Measurements from ENCODE around the gene KCTD16. TPM values are rescaled to one million over a fixed set of nuclear protein-coding genes. Genes with fewer than 3 reads are reported as not detected.

The KCTD16 gene
- total and polyA plus RNA-seq, 11 donors: 0.02 to 0.32 (median 0.12) TPM; not detected in 3

DNA sequence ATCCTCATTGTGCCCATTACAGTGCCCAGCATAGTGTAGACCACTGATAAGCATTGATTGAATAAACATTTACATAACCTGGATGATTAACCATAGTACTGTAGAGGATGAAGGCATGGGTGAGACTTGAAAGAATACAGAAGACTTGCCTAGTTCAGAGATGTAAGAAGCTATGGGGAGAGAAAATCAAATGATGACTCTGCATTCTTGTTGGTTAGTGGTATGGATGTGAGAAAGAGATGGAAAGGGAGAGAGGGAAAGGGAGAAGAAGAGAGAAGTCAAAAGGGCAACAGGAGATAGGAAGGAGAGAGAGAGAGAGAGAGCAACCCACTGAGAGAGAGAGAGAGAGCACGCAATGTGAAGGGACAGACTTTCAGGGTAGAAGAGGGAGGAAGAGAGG is 27.0 kb upstream of the KCTD16 start:
- DNase-seq: no peak
- Histone ChIP-seq H3K27me3 (no peaks in the 10 kb centered on the region), H3K4me1 (peaks cover 0 to 34% (median 11%) of the 10 kb centered on the region in 12 donors), H3K36me3 (no peaks in the 10 kb centered on the region), H3K27ac (no peak overlapping the region), H3K4me3 (no peak overlapping the region), H3K9me3 (no peaks in the 10 kb centered on the region)
- TF ChIP-seq, protein P1, sequence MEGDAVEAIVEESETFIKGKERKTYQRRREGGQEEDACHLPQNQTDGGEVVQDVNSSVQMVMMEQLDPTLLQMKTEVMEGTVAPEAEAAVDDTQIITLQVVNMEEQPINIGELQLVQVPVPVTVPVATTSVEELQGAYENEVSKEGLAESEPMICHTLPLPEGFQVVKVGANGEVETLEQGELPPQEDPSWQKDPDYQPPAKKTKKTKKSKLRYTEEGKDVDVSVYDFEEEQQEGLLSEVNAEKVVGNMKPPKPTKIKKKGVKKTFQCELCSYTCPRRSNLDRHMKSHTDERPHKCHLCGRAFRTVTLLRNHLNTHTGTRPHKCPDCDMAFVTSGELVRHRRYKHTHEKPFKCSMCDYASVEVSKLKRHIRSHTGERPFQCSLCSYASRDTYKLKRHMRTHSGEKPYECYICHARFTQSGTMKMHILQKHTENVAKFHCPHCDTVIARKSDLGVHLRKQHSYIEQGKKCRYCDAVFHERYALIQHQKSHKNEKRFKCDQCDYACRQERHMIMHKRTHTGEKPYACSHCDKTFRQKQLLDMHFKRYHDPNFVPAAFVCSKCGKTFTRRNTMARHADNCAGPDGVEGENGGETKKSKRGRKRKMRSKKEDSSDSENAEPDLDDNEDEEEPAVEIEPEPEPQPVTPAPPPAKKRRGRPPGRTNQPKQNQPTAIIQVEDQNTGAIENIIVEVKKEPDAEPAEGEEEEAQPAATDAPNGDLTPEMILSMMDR (IDR thresholded peaks at IDR 0.05): no peak
- no peak for TF ChIP-seq POLR2A (IDR thresholded peaks at IDR 0.05)
- intact Hi-C loops (cut with DNase I): loop anchor here in 5 of 10 donors (5.0 to 10.0 kb wide), 7 partner anchors 309 to 1219 kb away; partner anchors contain the start of gene NR3C1 (in 2 of the 5)
- ATAC-seq: no peak
- 95 to 100% (median 97%) methylated on average over 1 of the region's 1 CpG for WGBS, 4 donors

DNA sequence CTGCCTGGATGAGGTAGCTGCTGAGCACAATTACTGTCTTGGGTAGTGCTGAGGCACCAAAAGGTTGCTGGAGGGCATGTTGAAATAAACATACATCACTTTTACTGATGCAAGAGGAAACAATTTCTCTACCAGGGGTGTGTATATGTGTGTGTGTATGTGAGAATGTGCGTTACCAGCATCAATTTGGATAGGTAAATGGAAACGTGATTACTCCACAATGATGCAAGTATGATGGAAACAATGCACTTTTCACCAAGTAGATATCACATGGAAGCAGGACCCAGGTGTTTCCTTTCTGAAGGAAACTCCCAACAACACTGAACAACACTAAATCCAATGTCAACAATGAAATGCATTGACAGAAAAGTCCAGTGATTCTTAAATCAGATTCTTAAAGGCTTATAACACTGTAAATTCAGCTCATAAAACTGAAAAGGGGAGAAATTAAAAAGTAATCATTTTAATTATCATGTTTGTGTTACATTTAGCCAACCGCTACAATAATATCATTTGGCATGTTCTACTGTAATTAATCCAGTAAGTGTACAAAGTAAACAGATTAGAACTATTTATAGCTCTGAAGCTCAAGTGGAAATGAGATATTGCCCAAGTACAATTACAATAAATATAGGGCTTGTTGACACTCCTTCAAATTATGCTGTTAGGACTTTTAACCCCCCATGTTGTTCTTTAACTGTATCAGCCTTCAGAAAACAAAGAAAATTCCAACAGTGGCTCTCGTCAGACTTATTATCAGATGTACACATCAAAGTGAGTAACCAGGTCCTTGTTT is 25.5 kb upstream of the KCTD16 start:
- Histone ChIP-seq H3K27me3 (no peaks in the 10 kb centered on the region), H3K27ac (peak overlapping the region in 8 of 12 donors; percentile 8 to 60 (median 50)), H3K4me3 (no peak overlapping the region), H3K4me1 (peaks cover 0 to 26% (median 11%) of the 10 kb centered on the region in 12 donors), H3K9me3 (no peaks in the 10 kb centered on the region), H3K36me3 (no peaks in the 10 kb centered on the region)
- ATAC-seq (peak in 3 of 4 donors; percentile 25 to 82 (median 58)), DNase-seq (no peak)
- TF ChIP-seq POLR2A (IDR thresholded peaks at IDR 0.05): no peak
- TF ChIP-seq, protein P1 (IDR thresholded peaks at IDR 0.05): no peak
- 32 to 35% (median 33%) methylated on average over 4 of the region's 4 CpGs for WGBS, 4 donors
- intact Hi-C loops (cut with DNase I): loop anchor here in 5 of 10 donors (5.0 to 10.0 kb wide), 7 partner anchors 310 to 1220 kb away; partner anchors contain the start of gene NR3C1 (in 2 of the 5)

DNA sequence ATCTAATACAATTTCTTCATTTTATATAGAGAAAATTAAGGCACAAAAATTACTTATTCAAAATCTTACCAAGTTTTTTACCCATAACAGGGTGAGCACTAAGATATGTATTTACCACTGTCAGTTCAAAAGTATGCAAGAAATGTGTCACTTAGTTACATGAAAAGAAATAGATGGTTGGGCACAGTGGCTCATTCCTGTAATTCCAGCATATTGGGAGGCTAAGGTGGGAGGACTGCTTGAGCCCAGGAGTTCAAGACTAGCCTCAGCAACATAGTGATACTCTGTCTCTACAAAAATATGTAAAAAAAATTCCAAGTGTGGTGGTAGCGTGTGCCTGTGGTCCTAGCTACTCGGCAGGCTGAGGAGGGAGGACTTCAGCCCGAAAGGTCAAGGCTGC is 19.6 kb upstream of the KCTD16 start:
- H3K4me1 ChIP-seq: peaks cover 0 to 5% (median 1%) of the 10 kb centered on the region in 12 donors
- H3K27ac ChIP-seq: no peak overlapping the region
- no peak for ATAC-seq
- no peaks in the 10 kb centered on the region for H3K27me3 ChIP-seq
- DNase-seq: no peak
- TF ChIP-seq, protein P1 (IDR thresholded peaks at IDR 0.05): no peak
- TF ChIP-seq POLR2A (IDR thresholded peaks at IDR 0.05): no peak
- no peak overlapping the region for H3K4me3 ChIP-seq
- 90 to 95% (median 94%) methylated on average over 3 of the region's 3 CpGs for WGBS, 4 donors
- intact Hi-C loops (cut with DNase I): no loop called here
- peaks cover 0 to 8% (median 0%) of the 10 kb centered on the region in 9 donors for H3K36me3 ChIP-seq
- H3K9me3 ChIP-seq: no peaks in the 10 kb centered on the region

DNA sequence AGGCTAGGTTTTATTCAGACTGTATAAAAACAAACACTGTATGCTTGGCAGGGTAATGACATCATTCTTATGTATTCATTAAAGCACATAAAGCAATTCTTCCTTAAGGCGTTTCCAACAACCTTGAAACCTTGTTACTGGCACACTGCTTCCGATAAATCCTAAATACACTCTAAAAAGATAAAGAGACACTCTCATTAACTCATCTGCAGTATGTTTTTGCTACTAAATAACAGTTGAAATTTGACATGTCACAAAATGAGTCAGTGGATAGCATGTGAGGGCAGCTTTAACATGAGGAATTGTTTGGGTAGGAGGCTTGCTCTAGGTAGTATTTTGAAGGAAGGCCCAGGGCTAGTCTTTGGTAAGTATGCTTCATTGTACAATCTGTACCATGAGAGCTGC is 13.9 kb upstream of the KCTD16 start:
- H3K4me3 ChIP-seq: no peak overlapping the region
- H3K4me1 ChIP-seq: no peaks in the 10 kb centered on the region
- ATAC-seq (no peak), DNase-seq (no peak)
- peaks cover 0 to 64% (median 32%) of the 10 kb centered on the region in 9 donors for H3K36me3 ChIP-seq
- no peak overlapping the region for H3K27ac ChIP-seq
- WGBS, 4 donors: 79 to 84% (median 82%) methylated on average over 2 of the region's 2 CpGs
- H3K27me3 ChIP-seq: no peaks in the 10 kb centered on the region
- no peaks in the 10 kb centered on the region for H3K9me3 ChIP-seq
- TF ChIP-seq, protein P1 (IDR thresholded peaks at IDR 0.05): no peak
- TF ChIP-seq POLR2A (IDR thresholded peaks at IDR 0.05): no peak
- intact Hi-C loops (cut with DNase I): no loop called here

All from heart left ventricle (tissue), 16 donors.